ENCODE results near the gene NCAPH2.

DNA sequence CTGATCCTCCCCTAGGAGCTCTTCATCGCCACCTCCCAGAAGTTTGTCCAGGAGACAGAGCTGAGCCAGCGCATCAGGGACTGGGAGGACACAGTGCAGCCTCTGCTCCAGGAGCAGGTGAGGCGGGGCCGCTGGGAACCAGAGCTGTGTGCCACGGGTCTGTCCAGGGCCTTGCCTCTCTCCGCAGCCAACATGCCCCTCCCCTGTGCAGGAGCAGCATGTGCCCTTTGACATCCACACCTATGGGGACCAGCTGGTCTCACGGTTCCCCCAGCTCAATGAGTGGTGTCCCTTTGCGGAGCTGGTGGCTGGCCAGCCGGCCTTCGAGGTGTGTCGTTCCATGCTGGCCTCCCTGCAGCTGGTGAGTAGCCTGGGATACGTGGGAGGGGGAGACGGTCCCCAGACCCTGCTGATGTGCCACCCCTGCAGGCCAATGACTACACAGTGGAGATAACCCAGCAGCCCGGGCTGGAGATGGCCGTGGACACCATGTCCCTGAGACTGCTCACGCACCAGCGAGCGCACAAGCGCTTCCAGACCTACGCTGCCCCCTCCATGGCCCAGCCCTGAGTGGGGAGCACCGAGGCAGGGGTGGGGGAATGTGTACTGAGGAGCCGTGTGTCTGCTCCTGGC lies 14.9 kb downstream of the NCAPH2 start:
- no peak for TF ChIP-seq POLR2A (IDR thresholded peaks at IDR 0.05)
- TF ChIP-seq, protein P1, sequence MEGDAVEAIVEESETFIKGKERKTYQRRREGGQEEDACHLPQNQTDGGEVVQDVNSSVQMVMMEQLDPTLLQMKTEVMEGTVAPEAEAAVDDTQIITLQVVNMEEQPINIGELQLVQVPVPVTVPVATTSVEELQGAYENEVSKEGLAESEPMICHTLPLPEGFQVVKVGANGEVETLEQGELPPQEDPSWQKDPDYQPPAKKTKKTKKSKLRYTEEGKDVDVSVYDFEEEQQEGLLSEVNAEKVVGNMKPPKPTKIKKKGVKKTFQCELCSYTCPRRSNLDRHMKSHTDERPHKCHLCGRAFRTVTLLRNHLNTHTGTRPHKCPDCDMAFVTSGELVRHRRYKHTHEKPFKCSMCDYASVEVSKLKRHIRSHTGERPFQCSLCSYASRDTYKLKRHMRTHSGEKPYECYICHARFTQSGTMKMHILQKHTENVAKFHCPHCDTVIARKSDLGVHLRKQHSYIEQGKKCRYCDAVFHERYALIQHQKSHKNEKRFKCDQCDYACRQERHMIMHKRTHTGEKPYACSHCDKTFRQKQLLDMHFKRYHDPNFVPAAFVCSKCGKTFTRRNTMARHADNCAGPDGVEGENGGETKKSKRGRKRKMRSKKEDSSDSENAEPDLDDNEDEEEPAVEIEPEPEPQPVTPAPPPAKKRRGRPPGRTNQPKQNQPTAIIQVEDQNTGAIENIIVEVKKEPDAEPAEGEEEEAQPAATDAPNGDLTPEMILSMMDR (IDR thresholded peaks at IDR 0.05), result no peak

Data from uterus (tissue), 2 donors.